GM18907 (cell line): Measurements from ENCODE around the gene FBXL7.

Source experiments
- ATAC-seq: cut with Tn5 transposase; IDR thresholded peaks from one replicate; pipeline ENCODE4 v1.9.1; 2021; ENCODE audit warnings: mild to moderate bottlenecking, moderate library complexity; ENCODE audit not compliant: unreplicated experiment

Gene FBXL7

GRCh38 chr5:15702102-15702501, 202.1 kb downstream of the FBXL7 start:
- ATAC-seq: no peak

GRCh38 chr5:15703901-15704300, 203.9 kb downstream of the FBXL7 start:
- no peak for ATAC-seq

GRCh38 chr5:15704397-15704947, 204.5 kb downstream of the FBXL7 start:
- no peak for ATAC-seq

- no peak for ATAC-seq
Measured at GRCh38 chr5:15707631-15708030, 207.7 kb downstream of the FBXL7 start.

GRCh38 chr5:15711892-15712291, 211.9 kb downstream of the FBXL7 start:
- no peak for ATAC-seq

- no peak for ATAC-seq
Measured at GRCh38 chr5:15715535-15715934, 215.6 kb downstream of the FBXL7 start.

- ATAC-seq: no peak
Measured at GRCh38 chr5:15715967-15716366, 216.0 kb downstream of the FBXL7 start.

GRCh38 chr5:15717001-15717400, 217.0 kb downstream of the FBXL7 start:
- no peak for ATAC-seq

- no peak for ATAC-seq
Measured at GRCh38 chr5:15718421-15719179, 218.6 kb downstream of the FBXL7 start.

- ATAC-seq: no peak
Measured at GRCh38 chr5:15719784-15720183, 219.8 kb downstream of the FBXL7 start.

GRCh38 chr5:15720515-15720914, 220.5 kb downstream of the FBXL7 start:
- ATAC-seq: no peak

- no peak for ATAC-seq
Measured at GRCh38 chr5:15722305-15722704, 222.3 kb downstream of the FBXL7 start.

GRCh38 chr5:15727375-15727774, 227.4 kb downstream of the FBXL7 start:
- ATAC-seq: no peak

- ATAC-seq: no peak
Measured at GRCh38 chr5:15728811-15729210, 228.8 kb downstream of the FBXL7 start.

- ATAC-seq: no peak
Measured at GRCh38 chr5:15731699-15732098, 231.7 kb downstream of the FBXL7 start.

- no peak for ATAC-seq
Measured at GRCh38 chr5:15734058-15734457, 234.1 kb downstream of the FBXL7 start.

- no peak for ATAC-seq
Measured at GRCh38 chr5:15737036-15737821, 237.2 kb downstream of the FBXL7 start.

GRCh38 chr5:15737871-15738664, 238.1 kb downstream of the FBXL7 start:
- ATAC-seq: no peak

GRCh38 chr5:15740383-15740782, 240.4 kb downstream of the FBXL7 start:
- ATAC-seq: no peak

- ATAC-seq: no peak
Measured at GRCh38 chr5:15741591-15741990, 241.6 kb downstream of the FBXL7 start.

GRCh38 chr5:15746833-15747232, 246.9 kb downstream of the FBXL7 start:
- ATAC-seq: no peak
